ENCODE measurements around the gene YPEL2. TPM values are rescaled to one million over a fixed set of nuclear protein-coding genes. Genes with fewer than 3 reads are reported as not detected.
"Not testable (repeated sequence)": the region's sequence is repeated elsewhere in the genome, so short reads cannot be mapped to it uniquely, and the experiment has no call there.

The YPEL2 gene
- total RNA-seq, 1 experiment from 2014 or later, result 2.1 TPM

DNA sequence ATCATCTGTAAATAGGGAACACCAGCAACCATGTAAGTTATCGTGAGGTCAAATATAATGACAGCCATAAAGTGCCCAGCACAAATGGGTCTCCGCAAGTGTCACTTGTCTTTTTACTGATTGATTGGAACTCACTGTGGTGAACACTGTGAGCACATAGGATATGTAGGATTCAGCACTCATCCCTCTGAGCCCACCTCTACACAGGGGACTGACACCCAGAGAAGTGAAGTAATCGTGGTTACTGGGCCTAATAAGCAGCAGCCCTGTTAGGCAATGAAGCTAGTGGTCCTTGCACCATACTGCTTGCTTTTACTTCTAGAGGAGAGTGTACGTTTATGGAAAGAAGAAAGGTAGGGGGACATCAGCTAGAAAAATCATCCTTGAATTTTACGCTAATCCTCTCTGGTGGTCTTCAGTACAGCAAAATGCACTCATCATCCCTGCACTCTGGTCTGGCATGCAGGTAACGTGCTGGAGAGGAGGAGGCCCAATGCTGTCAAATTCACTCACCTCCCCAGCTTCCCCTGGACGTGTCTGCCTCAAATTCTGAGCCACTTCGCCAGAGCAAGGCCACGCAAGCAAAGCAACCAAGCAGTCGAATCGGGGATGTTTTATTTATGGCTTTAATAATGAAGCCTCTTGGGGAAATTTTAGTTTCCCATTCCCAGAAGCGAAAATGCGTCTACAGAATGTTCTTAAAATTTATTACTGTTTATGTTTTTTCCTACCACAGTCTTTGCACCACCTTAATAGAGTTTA, 74.7 kb downstream of the YPEL2 start:
- DNase-seq (ENCODE audit: low read depth), result no peak

DNA sequence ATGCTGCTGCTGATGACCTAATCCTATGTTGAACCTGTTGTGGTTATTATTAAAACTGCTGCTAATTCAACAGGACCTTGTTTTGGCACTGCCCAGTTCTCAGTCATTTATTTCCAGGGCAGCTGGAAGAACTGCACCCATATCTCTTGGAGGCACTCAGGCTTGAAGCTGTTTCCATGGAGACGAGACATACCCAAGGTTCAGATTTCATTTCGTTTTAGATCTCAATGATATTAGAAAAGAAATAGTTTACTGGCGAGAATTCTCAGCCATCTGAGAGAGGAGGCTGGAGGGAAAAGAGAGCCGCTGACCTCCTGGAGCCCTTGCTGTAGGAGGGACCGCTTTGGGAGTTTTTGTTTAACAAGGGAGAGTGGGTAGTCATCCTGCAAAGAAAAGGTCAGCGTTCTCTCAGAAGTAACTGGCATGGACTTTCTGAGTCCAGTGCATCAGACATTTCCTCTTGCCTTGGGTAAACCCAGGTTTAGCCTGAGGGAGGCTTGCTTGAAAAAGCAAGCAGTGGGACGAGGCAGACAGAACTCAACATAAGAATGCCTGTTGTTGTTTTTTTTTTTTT, 75.4 kb downstream of the YPEL2 start:
- DNase-seq (ENCODE audit: low read depth), result peak; percentile 17

DNA sequence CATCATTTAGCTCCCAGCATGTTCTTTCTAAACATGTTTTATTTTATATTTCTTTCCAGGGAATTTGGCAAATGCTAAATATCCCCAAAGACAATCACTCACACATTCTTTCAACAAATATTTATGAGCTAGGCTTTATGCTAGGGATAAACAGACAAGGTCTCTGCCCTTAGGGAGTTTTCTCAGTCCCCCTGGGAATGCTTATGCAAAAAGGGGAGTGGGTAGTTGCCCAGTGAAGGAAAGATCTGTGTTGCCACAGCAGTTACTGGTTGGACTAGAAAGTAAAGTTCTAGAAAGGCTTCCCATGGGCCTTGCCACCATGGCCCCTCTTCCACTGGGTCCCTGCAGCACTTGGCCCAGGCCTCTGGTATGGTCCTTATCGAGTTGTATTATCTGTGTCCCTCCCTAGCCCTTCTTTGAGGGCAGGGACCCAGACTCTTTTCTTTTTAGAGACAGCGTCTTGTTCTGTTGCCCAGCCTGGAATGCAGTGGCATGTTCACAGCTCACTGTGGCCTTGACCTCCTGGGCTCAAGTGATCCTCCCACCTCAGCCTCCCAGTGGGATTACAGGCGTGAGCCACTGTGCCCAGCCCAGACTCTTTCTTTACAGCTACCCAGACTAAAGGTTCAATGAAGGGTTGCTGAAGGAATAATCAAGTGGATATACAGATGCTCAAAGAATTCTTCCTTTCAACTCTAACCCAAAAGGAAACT, 78.0 kb downstream of the YPEL2 start:
- no peak for DNase-seq (ENCODE audit: low read depth)

DNA sequence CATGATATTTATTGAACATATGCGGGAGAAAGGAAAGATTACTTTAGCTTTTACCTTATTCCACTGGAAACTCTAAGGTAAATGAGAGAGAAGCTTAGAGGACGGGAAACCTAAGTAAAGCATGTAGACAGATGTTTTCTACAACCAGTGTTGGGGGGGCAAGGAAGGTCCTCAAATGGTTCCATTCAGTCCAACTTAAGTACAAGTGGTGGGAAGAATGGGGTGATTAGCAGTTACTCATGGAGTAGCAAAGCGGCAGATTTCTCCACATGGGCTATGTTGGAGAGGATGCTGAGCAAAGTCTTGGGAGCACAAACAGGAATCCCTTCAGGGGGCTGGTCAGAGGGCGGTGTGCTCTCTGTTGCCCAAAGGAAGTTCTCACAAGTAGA, 78.6 kb downstream of the YPEL2 start:
- no peak for DNase-seq (ENCODE audit: low read depth)

DNA sequence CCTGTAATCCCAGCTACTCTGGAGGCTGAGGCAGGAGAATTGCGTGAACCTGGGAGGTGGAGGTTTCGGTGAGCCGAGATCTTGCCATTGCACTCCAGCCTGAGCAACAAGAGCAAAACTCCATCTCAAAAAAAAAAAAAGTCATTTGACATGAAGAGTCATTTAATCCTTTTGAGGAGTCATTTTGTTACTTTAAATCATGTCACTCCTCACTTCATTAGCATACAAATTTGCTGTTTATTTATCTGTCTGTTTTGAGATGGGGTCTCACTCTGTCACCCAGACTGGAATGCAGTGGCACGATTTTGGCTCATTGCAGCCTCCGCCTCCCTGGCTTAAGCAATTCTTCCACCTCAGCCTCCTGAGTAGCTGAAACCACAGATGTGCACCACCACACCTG, 81.0 kb downstream of the YPEL2 start:
- DNase-seq (ENCODE audit: low read depth), result not testable (repeated sequence)

DNA sequence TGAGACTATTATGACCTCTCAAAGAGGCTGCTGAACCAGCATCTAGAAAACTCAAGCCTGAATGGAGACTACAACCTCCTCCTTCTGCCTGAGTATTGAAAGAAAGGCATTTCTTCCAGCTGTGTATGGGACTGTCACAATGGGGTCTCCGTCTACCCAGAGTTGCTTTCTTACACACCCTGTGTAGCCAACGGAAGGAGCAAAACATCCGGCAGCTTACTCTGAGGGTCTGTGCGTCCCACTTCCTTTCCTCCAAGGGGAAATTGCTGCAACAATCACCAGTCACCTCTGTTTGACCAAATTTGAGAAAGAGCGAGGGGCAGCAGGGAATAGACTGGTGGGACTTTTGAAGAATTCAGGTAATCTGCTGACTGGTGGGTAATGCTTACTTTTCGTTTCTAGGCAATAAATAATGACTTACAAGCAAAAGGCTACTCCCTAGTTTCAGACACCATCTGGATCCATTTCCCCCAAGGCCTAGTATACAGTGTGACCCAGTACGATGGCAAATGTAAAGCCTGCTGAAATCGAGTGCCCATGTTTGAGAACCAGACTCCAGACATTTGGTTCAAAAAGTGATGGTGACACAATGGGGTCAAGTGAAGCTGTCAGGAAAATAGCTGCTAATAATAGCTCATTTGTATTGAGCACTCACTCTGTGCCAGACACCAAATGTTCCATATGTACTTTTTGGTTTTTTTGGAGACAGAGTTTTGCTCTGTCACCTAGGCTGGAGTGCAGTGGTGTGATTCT, 81.7 kb downstream of the YPEL2 start:
- DNase-seq (ENCODE audit: low read depth), result no peak

DNA sequence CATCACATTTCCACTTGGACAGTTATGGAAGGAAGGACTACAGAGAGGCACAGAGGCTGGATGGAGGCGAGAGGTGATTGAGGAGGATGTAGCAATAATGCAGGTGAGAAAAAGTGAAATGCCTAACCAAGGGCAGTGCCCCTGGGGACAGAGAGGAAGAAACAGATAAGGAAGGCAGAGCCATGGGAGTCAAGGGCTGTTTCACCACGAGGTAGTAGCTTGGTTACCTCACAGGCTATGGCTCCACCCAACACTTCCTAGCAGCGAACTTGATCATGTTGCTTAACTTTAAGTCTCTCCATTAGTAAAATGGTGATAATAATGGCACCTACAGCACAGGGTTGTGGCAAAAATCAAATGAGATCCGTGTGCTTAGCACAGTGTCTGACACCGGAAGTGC, 83.9 kb downstream of the YPEL2 start:
- no peak for DNase-seq (ENCODE audit: low read depth)

DNA sequence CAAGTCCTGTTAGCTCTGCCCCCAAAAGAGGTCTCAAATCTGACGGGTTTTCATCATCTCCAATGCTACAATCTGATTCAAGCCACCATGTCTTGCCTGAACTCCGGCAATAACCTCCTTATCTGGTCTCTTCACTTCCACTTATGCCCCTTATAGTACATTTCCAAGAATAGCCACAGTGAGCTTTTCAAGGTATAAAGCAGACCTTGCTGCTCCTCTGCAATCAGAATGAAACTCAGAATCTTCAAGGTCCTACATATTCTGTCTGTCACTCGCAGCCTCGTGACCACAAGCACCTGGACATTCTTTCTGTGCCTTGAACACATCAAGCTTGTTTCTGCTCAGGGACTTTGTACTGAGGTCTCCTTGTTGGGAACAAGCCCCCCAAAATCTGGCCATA, 84.7 kb downstream of the YPEL2 start:
- no peak for DNase-seq (ENCODE audit: low read depth)

DNA sequence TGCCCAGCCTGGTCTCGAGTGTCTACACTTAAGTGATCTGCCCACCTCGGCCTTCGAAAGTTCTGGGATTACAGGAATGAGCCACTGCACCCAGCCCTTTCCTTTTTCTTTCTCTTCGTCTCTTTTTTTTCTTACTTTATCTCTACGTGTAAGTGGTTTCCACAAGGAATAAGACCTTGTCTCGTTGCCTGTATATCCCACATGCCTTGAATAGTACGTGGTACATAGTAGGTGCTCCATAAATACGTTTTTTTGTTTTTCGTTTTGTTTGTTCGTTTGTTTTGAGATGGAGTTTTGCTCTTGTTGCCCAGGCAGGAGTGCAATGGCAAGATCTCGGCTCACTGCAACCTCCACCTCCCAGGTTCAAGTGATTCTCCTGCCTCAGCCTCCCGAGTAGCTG, 86.0 kb downstream of the YPEL2 start:
- no peak for DNase-seq (ENCODE audit: low read depth)

DNA sequence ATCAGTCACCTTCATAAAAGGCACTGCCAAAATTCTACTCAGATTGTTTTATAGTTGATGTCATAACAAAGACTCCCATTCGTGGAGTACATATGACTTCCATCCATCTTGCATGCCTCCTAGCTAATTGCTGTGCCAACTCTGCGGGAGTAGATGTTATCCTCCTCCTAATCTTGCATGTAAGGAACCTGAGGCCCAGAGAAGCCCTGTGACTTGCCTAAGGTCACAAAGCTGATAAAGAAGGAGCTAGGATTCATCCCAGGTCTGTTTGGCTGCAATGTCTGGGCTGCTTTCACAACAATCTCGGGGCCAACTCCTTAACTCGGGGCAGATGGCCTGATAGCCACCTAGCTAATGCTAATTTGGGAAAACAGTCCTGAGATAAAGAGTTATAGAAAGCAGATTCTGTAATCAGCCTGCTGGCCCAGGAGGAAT, 87.3 kb downstream of the YPEL2 start:
- DNase-seq (ENCODE audit: low read depth), result no peak

DNA sequence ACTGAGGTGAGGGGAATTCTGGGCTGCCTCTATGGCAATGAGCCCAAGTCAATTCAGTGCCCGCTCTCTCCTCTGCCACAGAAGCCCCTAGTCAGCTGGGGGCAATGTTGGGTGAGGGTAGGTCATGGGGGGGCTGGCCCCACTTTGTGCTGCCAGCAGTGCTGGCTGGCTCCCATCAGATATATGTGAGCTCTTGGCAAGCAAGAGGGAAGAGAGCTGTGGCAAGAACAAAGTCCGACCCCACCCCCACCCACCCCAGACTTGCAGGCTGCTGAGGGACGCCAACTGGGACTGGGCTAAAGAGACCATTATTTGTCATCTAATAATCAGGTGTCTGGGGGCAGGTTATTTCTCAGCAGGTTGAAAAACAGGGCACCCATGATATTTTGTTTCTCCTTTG, 89.4 kb downstream of the YPEL2 start:
- DNase-seq (ENCODE audit: low read depth), result no peak

DNA sequence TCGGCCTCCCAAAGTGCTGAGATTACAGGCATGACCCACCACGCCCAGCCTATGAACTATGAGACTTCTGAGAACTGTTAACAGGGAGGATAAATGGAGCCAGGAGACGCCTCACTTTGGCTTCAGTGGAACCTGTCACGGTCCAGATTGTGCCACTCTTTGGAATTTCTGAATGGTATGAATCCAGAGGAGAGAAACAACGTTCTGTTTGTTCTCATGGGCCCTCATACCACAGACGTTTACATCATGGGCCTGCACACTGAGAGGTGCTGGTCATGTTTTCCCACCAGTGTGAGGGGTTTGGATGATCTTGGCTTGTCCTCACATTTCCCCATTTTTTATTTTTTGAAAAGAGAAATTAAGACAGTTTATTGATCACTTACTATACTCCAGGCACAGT, 90.3 kb downstream of the YPEL2 start:
- DNase-seq (ENCODE audit: low read depth), result no peak

DNA sequence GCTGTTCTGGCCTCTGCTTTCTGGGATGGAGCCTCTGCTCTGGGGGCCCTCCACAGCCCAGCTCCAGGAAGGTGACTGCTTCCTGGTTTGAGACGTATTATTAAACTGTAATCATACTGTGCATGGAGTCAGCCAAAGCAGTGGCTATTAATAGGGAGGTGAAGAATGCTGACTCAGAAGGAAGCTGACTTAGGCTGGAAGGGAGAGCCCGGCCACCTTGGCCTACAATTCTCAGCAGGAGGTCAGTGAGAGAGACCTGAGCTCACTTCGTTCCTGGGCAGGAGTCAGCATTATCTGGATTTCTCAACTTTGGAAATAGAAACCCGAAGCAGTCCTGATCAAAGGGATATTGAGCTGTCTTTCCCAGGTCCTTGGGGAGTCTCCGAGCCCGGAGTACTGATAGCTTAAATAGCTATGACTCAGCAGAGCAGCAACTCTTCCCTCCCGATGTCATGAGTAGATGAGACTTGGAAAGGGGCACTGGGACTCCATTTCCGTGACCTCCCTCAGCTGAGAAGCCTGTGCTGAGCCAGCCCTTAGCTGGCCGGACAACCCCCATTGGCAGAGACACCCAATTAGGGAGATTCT, 91.8 kb downstream of the YPEL2 start:
- peak; percentile 60 for DNase-seq (ENCODE audit: low read depth)

DNA sequence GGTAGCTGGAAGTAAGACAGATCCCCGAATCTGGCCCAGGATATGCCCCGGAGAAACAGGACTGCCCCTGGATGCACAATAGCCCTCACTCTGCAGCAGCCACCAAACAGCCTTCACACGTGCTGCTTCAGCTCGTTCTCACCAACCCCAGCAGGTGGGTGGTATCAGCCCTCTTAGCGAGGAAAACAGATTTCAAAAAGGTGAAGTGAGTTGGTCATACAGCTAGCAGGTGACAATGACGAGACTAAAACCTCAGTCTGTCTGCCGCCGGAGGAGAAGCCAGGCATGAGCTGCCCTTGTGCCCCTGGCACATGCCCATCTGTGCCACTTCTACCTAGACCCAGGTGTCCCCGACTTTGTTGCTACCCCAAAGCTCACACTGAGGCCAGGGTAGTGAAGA, 92.4 kb downstream of the YPEL2 start:
- DNase-seq (ENCODE audit: low read depth), result no peak

DNA sequence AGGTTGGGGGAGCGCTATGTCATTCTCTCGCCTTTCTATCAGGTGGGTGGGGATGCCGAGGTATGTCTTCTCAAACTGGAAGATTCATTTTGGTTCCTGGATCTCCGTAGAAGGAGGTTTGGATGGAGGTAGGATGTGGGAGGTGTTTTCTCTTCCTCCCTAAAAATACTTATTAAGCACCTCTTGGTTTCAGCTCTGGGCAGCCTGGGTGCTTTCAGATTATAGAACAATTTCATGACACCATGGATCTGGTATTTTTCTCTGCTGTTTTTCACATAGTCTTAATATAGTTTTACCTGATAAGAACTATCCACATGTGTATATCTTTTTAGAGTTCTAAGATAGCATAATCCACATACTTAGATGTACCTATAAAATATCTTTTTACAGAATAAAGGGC, 92.9 kb downstream of the YPEL2 start:
- DNase-seq (ENCODE audit: low read depth), result no peak

DNA sequence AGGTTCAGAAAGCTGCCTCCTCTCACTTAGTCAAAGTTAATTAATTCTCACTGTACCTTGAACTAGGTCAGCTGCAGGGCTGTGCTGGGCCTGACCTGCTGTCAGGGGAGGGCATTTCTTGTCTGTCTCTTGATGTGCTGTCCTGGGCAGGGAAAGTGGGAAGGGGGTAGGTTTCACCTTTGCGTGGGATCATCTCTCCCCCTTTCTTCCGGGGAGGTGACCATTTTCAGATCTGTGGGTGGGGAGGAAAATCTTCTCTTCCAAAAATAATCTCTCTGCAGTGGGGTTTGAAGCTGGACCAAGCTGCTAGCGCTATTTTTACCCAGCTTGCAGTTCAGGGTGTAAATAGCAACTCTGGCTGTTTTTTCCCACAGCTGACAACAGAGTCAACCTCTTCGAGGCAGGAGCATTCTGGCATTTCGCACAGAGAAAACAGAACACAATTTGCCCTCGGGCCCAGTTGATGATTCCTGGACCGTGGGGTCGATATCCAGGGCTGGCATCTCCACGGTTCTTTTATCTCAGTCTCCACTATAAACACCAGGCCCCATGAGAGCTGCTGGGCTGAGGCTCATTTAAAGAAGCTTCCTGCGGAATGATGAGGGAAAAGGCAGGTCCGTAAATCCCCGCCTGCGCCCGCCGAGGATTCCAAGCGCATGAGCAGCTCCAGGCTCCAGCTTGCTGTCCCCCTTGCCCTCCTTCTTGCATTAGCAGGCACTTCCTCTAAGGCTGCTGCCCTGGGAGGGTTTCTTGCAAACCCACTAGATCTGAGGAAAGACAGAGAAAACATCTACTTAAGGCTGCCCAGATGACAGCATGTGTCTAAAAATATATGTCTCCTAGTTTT, 93.9 kb downstream of the YPEL2 start:
- no peak for DNase-seq (ENCODE audit: low read depth)

DNA sequence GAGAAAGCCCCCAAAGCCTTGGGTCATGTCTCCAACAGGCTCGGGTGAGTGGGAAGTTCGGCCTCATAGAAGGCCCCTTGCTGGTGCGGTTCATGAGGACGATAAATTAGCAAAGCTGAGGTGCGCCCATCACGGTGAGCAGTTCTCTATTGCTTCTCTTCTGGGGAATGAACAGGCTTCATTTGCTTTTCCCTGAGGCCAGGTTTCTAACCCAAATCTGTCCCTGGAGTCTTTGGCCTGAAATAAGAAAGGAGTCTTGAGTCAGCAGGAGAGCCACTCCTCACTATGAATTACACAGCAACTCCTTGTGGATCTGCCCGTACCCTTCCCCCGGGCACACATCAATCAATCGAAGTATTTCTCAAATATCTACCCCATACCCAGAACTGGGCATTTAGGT, 94.6 kb downstream of the YPEL2 start:
- DNase-seq (ENCODE audit: low read depth), result no peak

DNA sequence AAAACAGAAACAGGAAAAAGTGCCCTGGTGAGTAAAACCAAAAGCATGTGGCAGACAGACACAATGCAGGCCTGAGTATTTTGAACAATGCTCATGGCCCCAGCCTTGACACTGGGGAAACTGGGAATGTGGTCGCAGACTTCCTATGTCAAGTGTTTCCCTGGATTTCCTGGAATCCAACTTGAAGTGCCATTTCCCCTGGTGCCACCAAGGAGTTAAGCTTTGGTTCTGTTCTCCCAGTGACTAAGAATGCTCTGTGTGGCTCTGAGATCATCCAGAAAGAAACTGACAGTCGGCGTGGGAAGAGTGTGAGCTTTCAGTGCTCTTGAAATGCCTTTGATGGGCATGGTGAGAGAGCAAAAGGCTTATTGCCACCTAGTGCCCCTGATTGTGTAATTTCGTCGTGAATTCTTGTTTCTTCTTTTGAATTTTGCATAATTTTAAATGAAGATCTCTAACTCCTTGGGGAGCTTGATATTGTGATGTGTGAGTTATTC, 96.0 kb downstream of the YPEL2 start:
- DNase-seq (ENCODE audit: low read depth), result peak; percentile 67

DNA sequence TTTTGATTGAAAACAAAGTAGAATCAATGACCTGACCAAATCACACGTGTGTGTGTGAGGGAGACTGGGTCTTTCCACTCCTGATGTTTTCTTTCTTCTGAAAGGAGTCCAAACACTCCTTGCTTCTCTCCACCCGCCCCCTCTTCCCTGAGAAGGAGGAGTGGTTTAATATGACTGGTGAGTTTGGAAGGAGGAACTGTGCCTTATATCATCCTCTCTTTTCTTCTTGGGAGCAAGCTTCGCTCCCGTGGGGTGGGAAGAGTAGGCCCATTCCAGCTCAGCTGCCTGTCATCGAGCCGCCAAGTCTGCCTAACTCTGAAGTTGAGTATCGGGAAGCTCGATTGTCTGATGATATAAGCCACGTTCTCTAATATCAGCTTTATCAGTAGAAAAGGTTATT, 96.5 kb downstream of the YPEL2 start:
- no peak for DNase-seq (ENCODE audit: low read depth)

DNA sequence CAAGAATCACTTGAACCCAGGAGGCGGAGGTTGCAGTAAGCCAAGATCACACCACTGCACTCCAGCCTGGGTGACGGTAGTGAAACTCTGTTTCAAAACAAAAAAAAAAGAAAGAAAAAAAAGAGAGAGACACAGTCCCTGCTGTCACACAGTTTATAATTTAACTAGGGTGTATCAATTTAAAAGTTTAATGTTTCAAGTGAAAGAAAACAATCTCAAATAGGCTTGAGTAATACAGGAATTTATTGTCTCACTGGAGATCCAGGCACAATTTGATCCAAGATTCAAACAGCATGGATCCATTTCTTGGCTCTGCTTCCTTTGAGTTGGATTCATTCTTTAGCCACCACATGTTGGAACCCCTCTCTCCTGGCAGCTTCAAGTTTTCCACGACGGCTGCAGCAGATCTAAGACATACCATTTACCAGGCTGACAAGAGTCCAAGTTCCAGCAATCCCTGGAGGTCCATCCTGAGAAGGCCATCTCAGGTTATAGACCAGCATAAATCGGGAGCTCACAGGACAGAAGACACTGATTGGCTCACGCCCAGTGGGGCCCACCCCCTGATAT, 97.5 kb downstream of the YPEL2 start:
- DNase-seq (ENCODE audit: low read depth), result no peak

DNA sequence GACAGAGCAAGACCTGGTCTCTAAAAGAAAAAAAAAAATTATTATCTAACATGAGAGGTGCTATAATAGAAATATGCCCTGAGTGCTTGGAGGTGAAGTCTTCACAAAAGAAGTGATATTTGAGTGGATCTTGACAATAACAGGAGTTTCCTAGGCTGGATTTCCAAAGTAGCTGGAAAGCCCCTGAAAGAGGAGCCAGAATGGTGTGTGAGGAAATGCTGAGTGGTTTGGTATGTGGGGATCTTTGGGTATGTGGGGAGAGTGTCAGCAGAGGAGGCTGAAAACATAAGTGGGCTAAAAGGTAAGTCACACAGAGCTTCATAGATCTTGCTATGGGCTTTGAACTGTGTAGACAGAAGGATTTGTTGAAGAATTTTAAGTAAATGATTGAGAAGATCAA, 100.1 kb downstream of the YPEL2 start:
- DNase-seq (ENCODE audit: low read depth), result no peak
